ENCODE results near the gene SH3BP4. TPM values are rescaled to one million over a fixed set of nuclear protein-coding genes. Genes with fewer than 3 reads are reported as not detected.

The SH3BP4 gene
- total RNA-seq, 1 donor from 2014 or later = 19.2 TPM

DNA sequence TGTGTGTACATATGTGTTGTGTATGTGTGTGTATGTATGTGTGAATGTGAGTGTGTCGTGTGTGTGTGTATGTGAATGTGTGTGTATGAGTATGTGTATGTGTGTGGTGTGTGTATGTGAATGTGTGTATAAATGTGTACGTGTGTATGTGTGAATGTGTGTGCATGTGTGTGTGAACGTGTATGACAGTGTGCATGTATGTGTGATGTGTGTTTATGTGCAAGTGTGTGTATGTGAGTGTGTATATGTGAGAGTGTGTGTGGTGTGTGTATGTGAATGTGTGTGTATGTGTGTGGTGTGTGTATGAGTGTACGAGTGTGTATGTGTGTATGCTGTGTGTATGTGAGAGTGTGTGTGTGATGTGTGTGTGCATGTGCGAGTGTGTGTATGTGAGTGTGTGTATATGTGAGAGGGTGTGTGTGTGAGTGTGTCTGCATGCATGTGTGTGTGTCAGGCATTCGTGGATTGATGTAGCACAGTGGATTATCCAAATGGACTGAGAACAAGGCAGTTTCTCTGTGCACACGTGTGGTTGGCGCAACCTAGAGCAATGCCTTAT lies 127.2 kb downstream of the SH3BP4 start:
- Histone ChIP-seq H3K36me3 (no peaks in the 10 kb centered on the region), H3K4me1 (no peaks in the 10 kb centered on the region), H3K9me3 (no peaks in the 10 kb centered on the region), H3K27ac (no peak overlapping the region), H3K4me3 (no peak overlapping the region), H3K27me3 (no peaks in the 10 kb centered on the region)
- TF ChIP-seq, protein P1, sequence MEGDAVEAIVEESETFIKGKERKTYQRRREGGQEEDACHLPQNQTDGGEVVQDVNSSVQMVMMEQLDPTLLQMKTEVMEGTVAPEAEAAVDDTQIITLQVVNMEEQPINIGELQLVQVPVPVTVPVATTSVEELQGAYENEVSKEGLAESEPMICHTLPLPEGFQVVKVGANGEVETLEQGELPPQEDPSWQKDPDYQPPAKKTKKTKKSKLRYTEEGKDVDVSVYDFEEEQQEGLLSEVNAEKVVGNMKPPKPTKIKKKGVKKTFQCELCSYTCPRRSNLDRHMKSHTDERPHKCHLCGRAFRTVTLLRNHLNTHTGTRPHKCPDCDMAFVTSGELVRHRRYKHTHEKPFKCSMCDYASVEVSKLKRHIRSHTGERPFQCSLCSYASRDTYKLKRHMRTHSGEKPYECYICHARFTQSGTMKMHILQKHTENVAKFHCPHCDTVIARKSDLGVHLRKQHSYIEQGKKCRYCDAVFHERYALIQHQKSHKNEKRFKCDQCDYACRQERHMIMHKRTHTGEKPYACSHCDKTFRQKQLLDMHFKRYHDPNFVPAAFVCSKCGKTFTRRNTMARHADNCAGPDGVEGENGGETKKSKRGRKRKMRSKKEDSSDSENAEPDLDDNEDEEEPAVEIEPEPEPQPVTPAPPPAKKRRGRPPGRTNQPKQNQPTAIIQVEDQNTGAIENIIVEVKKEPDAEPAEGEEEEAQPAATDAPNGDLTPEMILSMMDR (IDR thresholded peaks at IDR 0.05) = no peak
- TF ChIP-seq POLR2A (IDR thresholded peaks at IDR 0.05) (no peak), POLR2AphosphoS5 (IDR thresholded peaks at IDR 0.05; ENCODE audit: insufficient read depth in 1 of 2, low read depth in 1 of 2) (no peak)
- DNase-seq (ENCODE audit: extremely low spot score in 2 of 2) = no peak
- intact Hi-C loops (cut with DNase I) = no loop called here

DNA sequence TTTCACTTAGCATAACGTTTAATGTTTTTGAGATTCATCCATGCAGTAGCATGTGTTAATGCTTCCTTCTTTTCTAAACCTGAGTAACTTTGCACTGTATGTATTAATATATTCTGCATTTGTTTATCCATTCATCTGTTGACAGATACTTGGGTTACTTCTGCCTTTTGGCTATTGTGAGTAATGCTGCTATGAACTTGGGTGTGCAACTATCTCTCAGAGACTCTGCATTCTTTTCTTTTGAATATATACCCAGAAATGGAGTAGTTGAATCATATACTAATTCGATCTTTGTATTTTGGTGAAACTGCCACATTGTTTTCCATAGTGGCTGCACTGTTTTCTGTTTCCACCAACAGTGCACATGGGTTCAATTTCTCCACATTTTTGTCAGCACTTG lies 128.3 kb downstream of the SH3BP4 start:
- Histone ChIP-seq H3K36me3 (no peaks in the 10 kb centered on the region), H3K4me1 (no peaks in the 10 kb centered on the region), H3K9me3 (no peaks in the 10 kb centered on the region), H3K27ac (no peak overlapping the region), H3K27me3 (no peaks in the 10 kb centered on the region), H3K4me3 (no peak overlapping the region)
- TF ChIP-seq POLR2A (IDR thresholded peaks at IDR 0.05) (no peak), POLR2AphosphoS5 (IDR thresholded peaks at IDR 0.05; ENCODE audit: insufficient read depth in 1 of 2, low read depth in 1 of 2) (no peak)
- intact Hi-C loops (cut with DNase I) = no loop called here
- DNase-seq (ENCODE audit: extremely low spot score in 2 of 2) = no peak

- Histone ChIP-seq H3K27me3 (no peaks in the 10 kb centered on the region), H3K9me3 (no peaks in the 10 kb centered on the region), H3K4me1 (no peaks in the 10 kb centered on the region), H3K36me3 (no peaks in the 10 kb centered on the region), H3K4me3 (no peak overlapping the region), H3K27ac (no peak overlapping the region)
- TF ChIP-seq POLR2A (IDR thresholded peaks at IDR 0.05) (no peak), POLR2AphosphoS5 (IDR thresholded peaks at IDR 0.05; ENCODE audit: insufficient read depth in 1 of 2, low read depth in 1 of 2) (no peak)
- TF ChIP-seq, protein P1 (IDR thresholded peaks at IDR 0.05) = no peak
- intact Hi-C loops (cut with DNase I) = no loop called here
- DNase-seq (ENCODE audit: extremely low spot score in 2 of 2) = no peak
Measured at GRCh38 chr2:235082578-235083338, 130.9 kb downstream of the SH3BP4 start.

DNA sequence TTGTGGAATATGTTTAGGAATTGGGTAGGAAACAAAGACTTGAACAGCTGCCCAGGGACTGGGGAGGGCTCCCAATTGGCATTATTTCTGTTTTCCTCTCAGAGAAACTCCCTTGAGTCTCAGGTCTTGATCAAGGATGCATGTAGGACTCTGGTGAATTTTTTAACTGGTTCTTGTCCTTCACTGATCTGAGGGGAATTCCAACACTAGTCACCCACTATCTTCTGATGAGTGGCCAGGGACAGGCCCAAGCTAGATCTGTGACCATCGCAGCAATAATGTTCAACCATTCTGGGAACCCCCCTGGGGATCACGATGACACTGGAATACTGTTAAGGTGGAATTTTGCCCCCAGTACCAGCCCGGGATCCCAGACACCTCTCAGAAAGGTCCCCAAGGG lies 132.0 kb downstream of the SH3BP4 start:
- Histone ChIP-seq H3K27ac (no peak overlapping the region), H3K4me3 (no peak overlapping the region), H3K36me3 (no peaks in the 10 kb centered on the region), H3K27me3 (no peaks in the 10 kb centered on the region), H3K9me3 (no peaks in the 10 kb centered on the region), H3K4me1 (no peaks in the 10 kb centered on the region)
- no peak for DNase-seq (ENCODE audit: extremely low spot score in 2 of 2)
- TF ChIP-seq, protein P1 (IDR thresholded peaks at IDR 0.05) = no peak
- TF ChIP-seq POLR2A (IDR thresholded peaks at IDR 0.05) (no peak), POLR2AphosphoS5 (IDR thresholded peaks at IDR 0.05; ENCODE audit: insufficient read depth in 1 of 2, low read depth in 1 of 2) (no peak)
- intact Hi-C loops (cut with DNase I) = no loop called here

GRCh38 chr2:235084424-235084823 lies 132.6 kb downstream of the SH3BP4 start:
- intact Hi-C loops (cut with DNase I) = no loop called here
- no peaks in the 10 kb centered on the region for H3K4me1 ChIP-seq
- no peaks in the 10 kb centered on the region for H3K27me3 ChIP-seq
- TF ChIP-seq POLR2A (IDR thresholded peaks at IDR 0.05) = no peak
- TF ChIP-seq POLR2AphosphoS5 (IDR thresholded peaks at IDR 0.05; ENCODE audit: insufficient read depth in 1 of 2, low read depth in 1 of 2) = no peak
- TF ChIP-seq, protein P1 (IDR thresholded peaks at IDR 0.05) = no peak
- no peaks in the 10 kb centered on the region for H3K36me3 ChIP-seq
- no peak overlapping the region for H3K27ac ChIP-seq
- no peak for DNase-seq (ENCODE audit: extremely low spot score in 2 of 2)
- no peaks in the 10 kb centered on the region for H3K9me3 ChIP-seq
- no peak overlapping the region for H3K4me3 ChIP-seq

Data from vagina (tissue), 2 donors.